ENCODE measurements around the gene ABI1.
"Not testable (repeated sequence)": the region's sequence is repeated elsewhere in the genome, so short reads cannot be mapped to it uniquely, and the experiment has no call there.

ABI1 gene

GRCh38 chr10:26857991-26858706 lies 2.6 kb downstream of the ABI1 start:
- Histone ChIP-seq H2BK5ac (ENCODE audit: low read length) (no peak overlapping the region), H2BK120ac (ENCODE audit: low read depth, low read length) (no peak overlapping the region), H2BK12ac (ENCODE audit: low read length) (no peak overlapping the region), H4K91ac (ENCODE audit: low read depth, low read length, poor library complexity) (no peak overlapping the region), H3K18ac (ENCODE audit: low read length) (no peak overlapping the region), H3K9ac (ENCODE audit: low read depth, low read length, poor library complexity) (no peak overlapping the region), H2BK15ac (ENCODE audit: low read length) (no peak overlapping the region), H3K14ac (ENCODE audit: low read length) (no peak overlapping the region), H3K79me1 (ENCODE audit: low read depth, low read length) (peaks cover 7% of the 10 kb centered on the region), H4K8ac (ENCODE audit: low read depth, low read length) (no peak overlapping the region), H3K4me2 (ENCODE audit: insufficient read depth, low read length, poor library complexity, severe bottlenecking) (no peak overlapping the region), H3K27ac (replicated peaks; ENCODE audit: low read length) (no peak overlapping the region), H3K36me3 (replicated peaks in 1 of 2; ENCODE audit: control insufficient read depth in 2 of 2, insufficient read depth in 2 of 2, low read length in 2 of 2) (no peaks in the 10 kb centered on the region), H3K4me3 (ENCODE audit: low read length in 2 of 2) (peak overlapping the region in 1 of 2 donors; percentile 90), H2AK5ac (ENCODE audit: low read depth, low read length) (no peak overlapping the region), H3K4ac (ENCODE audit: low read length) (no peak overlapping the region), H3K9me3 (replicated peaks in 1 of 2; ENCODE audit: control insufficient read depth in 2 of 2, insufficient read depth in 1 of 2, low read depth in 1 of 2, low read length in 2 of 2) (no peaks in the 10 kb centered on the region), H3K4me1 (ENCODE audit: control insufficient read depth in 2 of 2, insufficient read depth in 1 of 2, low read depth in 1 of 2, low read length in 2 of 2) (no peaks in the 10 kb centered on the region), H3K23ac (ENCODE audit: low read depth, low read length, poor library complexity) (no peak overlapping the region), H3K27me3 (ENCODE audit: control insufficient read depth in 3 of 3, insufficient read depth in 3 of 3, low read depth in 1 of 3, low read length in 3 of 3) (peaks cover 0 to 5% (median 0%) of the 10 kb centered on the region in 3 experiments), H2AFZ (ENCODE audit: low read length) (no peak overlapping the region)
- DNase-seq (ENCODE audit: low spot score) = no peak
- WGBS, 2 donors (ENCODE audit: extremely low coverage in 2 of 2, insufficient read length in 2 of 2, insufficient replicate concordance in 1 of 2) = no CpG with 5 or more reads among the region's 7 CpGs

- H2BK120ac ChIP-seq (ENCODE audit: low read depth, low read length); H3K23ac ChIP-seq (ENCODE audit: low read depth, low read length, poor library complexity); H3K14ac ChIP-seq (ENCODE audit: low read length); DNase-seq (ENCODE audit: low spot score); H3K4me2 ChIP-seq (ENCODE audit: insufficient read depth, low read length, poor library complexity, severe bottlenecking); H3K4me1 ChIP-seq (ENCODE audit: control insufficient read depth in 2 of 2, insufficient read depth in 1 of 2, low read depth in 1 of 2, low read length in 2 of 2); H2AK5ac ChIP-seq (ENCODE audit: low read depth, low read length); H2BK15ac ChIP-seq (ENCODE audit: low read length); H3K4me3 ChIP-seq (ENCODE audit: low read length in 2 of 2); H2BK5ac ChIP-seq (ENCODE audit: low read length); H3K27me3 ChIP-seq (ENCODE audit: control insufficient read depth in 3 of 3, insufficient read depth in 3 of 3, low read depth in 1 of 3, low read length in 3 of 3); H4K8ac ChIP-seq (ENCODE audit: low read depth, low read length); H2BK12ac ChIP-seq (ENCODE audit: low read length); H4K91ac ChIP-seq (ENCODE audit: low read depth, low read length, poor library complexity); H3K79me1 ChIP-seq (ENCODE audit: low read depth, low read length); H3K9ac ChIP-seq (ENCODE audit: low read depth, low read length, poor library complexity); H3K27ac ChIP-seq (replicated peaks; ENCODE audit: low read length); H3K36me3 ChIP-seq (replicated peaks in 1 of 2; ENCODE audit: control insufficient read depth in 2 of 2, insufficient read depth in 2 of 2, low read length in 2 of 2); H2AFZ ChIP-seq (ENCODE audit: low read length); H3K4ac ChIP-seq (ENCODE audit: low read length); H3K9me3 ChIP-seq (replicated peaks in 1 of 2; ENCODE audit: control insufficient read depth in 2 of 2, insufficient read depth in 1 of 2, low read depth in 1 of 2, low read length in 2 of 2); H3K18ac ChIP-seq (ENCODE audit: low read length): not testable (repeated sequence)
These were observed 3.2 kb downstream of the ABI1 start for GRCh38 chr10:26857553-26857952.

GRCh38 chr10:26855186-26855585 lies 5.6 kb downstream of the ABI1 start:
- no peak overlapping the region for H2BK5ac ChIP-seq (ENCODE audit: low read length)
- H4K8ac ChIP-seq (ENCODE audit: low read depth, low read length) = no peak overlapping the region
- no peak overlapping the region for H3K14ac ChIP-seq (ENCODE audit: low read length)
- no peak overlapping the region for H4K91ac ChIP-seq (ENCODE audit: low read depth, low read length, poor library complexity)
- H3K4me3 ChIP-seq (ENCODE audit: low read length in 2 of 2) = no peak overlapping the region
- H2AFZ ChIP-seq (ENCODE audit: low read length) = no peak overlapping the region
- H3K79me1 ChIP-seq (ENCODE audit: low read depth, low read length) = peaks cover 4% of the 10 kb centered on the region
- no peaks in the 10 kb centered on the region for H3K9me3 ChIP-seq (replicated peaks in 1 of 2; ENCODE audit: control insufficient read depth in 2 of 2, insufficient read depth in 1 of 2, low read depth in 1 of 2, low read length in 2 of 2)
- no peak overlapping the region for H3K23ac ChIP-seq (ENCODE audit: low read depth, low read length, poor library complexity)
- no CpG with 5 or more reads among the region's 3 CpGs for WGBS, 2 donors (ENCODE audit: extremely low coverage in 2 of 2, insufficient read length in 2 of 2, insufficient replicate concordance in 1 of 2)
- H3K36me3 ChIP-seq (replicated peaks in 1 of 2; ENCODE audit: control insufficient read depth in 2 of 2, insufficient read depth in 2 of 2, low read length in 2 of 2) = no peaks in the 10 kb centered on the region
- H2BK15ac ChIP-seq (ENCODE audit: low read length) = no peak overlapping the region
- no peak overlapping the region for H3K18ac ChIP-seq (ENCODE audit: low read length)
- H3K4me2 ChIP-seq (ENCODE audit: insufficient read depth, low read length, poor library complexity, severe bottlenecking) = no peak overlapping the region
- no peaks in the 10 kb centered on the region for H3K4me1 ChIP-seq (ENCODE audit: control insufficient read depth in 2 of 2, insufficient read depth in 1 of 2, low read depth in 1 of 2, low read length in 2 of 2)
- no peak overlapping the region for H3K27ac ChIP-seq (replicated peaks; ENCODE audit: low read length)
- H2BK120ac ChIP-seq (ENCODE audit: low read depth, low read length) = no peak overlapping the region
- no peak overlapping the region for H3K9ac ChIP-seq (ENCODE audit: low read depth, low read length, poor library complexity)
- H2BK12ac ChIP-seq (ENCODE audit: low read length) = no peak overlapping the region
- H3K4ac ChIP-seq (ENCODE audit: low read length) = no peak overlapping the region
- no peak for DNase-seq (ENCODE audit: low spot score)
- H2AK5ac ChIP-seq (ENCODE audit: low read depth, low read length) = no peak overlapping the region
- H3K27me3 ChIP-seq (ENCODE audit: control insufficient read depth in 3 of 3, insufficient read depth in 3 of 3, low read depth in 1 of 3, low read length in 3 of 3) = no peaks in the 10 kb centered on the region

GRCh38 chr10:26854524-26854923 lies 6.2 kb downstream of the ABI1 start:
- H3K4me1 ChIP-seq (ENCODE audit: control insufficient read depth in 2 of 2, insufficient read depth in 1 of 2, low read depth in 1 of 2, low read length in 2 of 2) = no peaks in the 10 kb centered on the region
- H4K91ac ChIP-seq (ENCODE audit: low read depth, low read length, poor library complexity) = no peak overlapping the region
- no peak overlapping the region for H2AK5ac ChIP-seq (ENCODE audit: low read depth, low read length)
- no peak overlapping the region for H3K18ac ChIP-seq (ENCODE audit: low read length)
- peaks cover 3% of the 10 kb centered on the region for H3K79me1 ChIP-seq (ENCODE audit: low read depth, low read length)
- no peak overlapping the region for H3K4me2 ChIP-seq (ENCODE audit: insufficient read depth, low read length, poor library complexity, severe bottlenecking)
- no peak overlapping the region for H2BK120ac ChIP-seq (ENCODE audit: low read depth, low read length)
- H3K23ac ChIP-seq (ENCODE audit: low read depth, low read length, poor library complexity) = no peak overlapping the region
- WGBS, 2 donors (ENCODE audit: extremely low coverage in 2 of 2, insufficient read length in 2 of 2, insufficient replicate concordance in 1 of 2) = no CpG with 5 or more reads among the region's 1 CpG
- H3K4me3 ChIP-seq (ENCODE audit: low read length in 2 of 2) = no peak overlapping the region
- no peak overlapping the region for H3K27ac ChIP-seq (replicated peaks; ENCODE audit: low read length)
- no peak overlapping the region for H3K4ac ChIP-seq (ENCODE audit: low read length)
- no peak overlapping the region for H2AFZ ChIP-seq (ENCODE audit: low read length)
- no peak overlapping the region for H4K8ac ChIP-seq (ENCODE audit: low read depth, low read length)
- no peaks in the 10 kb centered on the region for H3K27me3 ChIP-seq (ENCODE audit: control insufficient read depth in 3 of 3, insufficient read depth in 3 of 3, low read depth in 1 of 3, low read length in 3 of 3)
- H3K9me3 ChIP-seq (replicated peaks in 1 of 2; ENCODE audit: control insufficient read depth in 2 of 2, insufficient read depth in 1 of 2, low read depth in 1 of 2, low read length in 2 of 2) = no peaks in the 10 kb centered on the region
- H3K14ac ChIP-seq (ENCODE audit: low read length) = no peak overlapping the region
- no peak overlapping the region for H2BK5ac ChIP-seq (ENCODE audit: low read length)
- H3K9ac ChIP-seq (ENCODE audit: low read depth, low read length, poor library complexity) = no peak overlapping the region
- H3K36me3 ChIP-seq (replicated peaks in 1 of 2; ENCODE audit: control insufficient read depth in 2 of 2, insufficient read depth in 2 of 2, low read length in 2 of 2) = no peaks in the 10 kb centered on the region
- no peak overlapping the region for H2BK15ac ChIP-seq (ENCODE audit: low read length)
- DNase-seq (ENCODE audit: low spot score) = no peak
- no peak overlapping the region for H2BK12ac ChIP-seq (ENCODE audit: low read length)
